Measurements from ENCODE around the gene LMNB1.

The LMNB1 gene

GRCh38 chr5:126863402-126863801 lies 86.5 kb downstream of the LMNB1 start:
- no peak for DNase-seq

GRCh38 chr5:126864042-126864688 lies 87.2 kb downstream of the LMNB1 start:
- DNase-seq: peak; percentile 76

GRCh38 chr5:126865299-126865698 lies 88.4 kb downstream of the LMNB1 start:
- DNase-seq: no peak

- peak; percentile 51 for DNase-seq
These were observed 90.1 kb downstream of the LMNB1 start for GRCh38 chr5:126866851-126867636.

GRCh38 chr5:126868338-126869004 lies 91.5 kb downstream of the LMNB1 start:
- no peak for DNase-seq

- peak; percentile 86 for DNase-seq
These were observed 92.1 kb downstream of the LMNB1 start for GRCh38 chr5:126869005-126869451.

- DNase-seq: no peak
These were observed 94.5 kb downstream of the LMNB1 start for GRCh38 chr5:126871441-126871840.

DNA sequence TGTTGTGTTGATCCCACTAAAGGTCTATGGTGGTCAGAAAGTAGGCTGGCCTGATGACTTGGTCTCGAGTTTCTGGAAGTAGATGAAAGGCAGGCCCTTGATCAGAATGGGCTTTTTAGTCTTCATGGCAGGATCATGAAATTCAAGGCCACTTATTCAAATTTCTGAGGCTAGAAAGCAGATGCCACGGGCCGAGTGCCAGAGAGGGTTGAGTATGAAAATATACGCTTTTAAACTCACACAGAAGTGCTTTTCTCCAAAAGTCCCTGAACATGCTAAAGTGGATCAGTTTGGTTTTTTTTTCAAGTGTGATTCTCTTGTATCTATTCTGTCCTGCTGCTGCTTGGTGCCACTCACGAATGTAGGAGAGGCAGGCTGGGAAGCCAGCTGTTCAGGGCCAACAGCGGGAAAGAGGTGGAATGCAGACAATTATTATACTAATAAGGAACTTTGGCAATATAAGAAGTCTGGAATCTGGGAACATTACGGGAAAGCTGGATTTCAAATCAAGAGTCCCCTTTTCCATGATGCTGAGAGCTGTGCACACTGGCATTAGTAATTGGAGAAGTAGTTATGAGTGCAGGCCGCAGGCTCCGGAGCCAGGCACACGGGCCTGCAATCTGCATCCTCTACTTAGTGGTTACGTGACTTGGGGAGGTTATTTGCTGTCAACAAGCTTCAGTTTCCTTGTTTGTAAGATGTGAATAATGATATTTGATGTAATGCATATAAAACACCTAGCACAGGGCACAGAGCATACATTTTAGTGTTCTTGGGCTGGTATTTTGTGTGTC lies 95.8 kb downstream of the LMNB1 start:
- DNase-seq: peak; percentile 69

- DNase-seq: no peak
These were observed 98.4 kb downstream of the LMNB1 start for GRCh38 chr5:126875303-126875785.

DNA sequence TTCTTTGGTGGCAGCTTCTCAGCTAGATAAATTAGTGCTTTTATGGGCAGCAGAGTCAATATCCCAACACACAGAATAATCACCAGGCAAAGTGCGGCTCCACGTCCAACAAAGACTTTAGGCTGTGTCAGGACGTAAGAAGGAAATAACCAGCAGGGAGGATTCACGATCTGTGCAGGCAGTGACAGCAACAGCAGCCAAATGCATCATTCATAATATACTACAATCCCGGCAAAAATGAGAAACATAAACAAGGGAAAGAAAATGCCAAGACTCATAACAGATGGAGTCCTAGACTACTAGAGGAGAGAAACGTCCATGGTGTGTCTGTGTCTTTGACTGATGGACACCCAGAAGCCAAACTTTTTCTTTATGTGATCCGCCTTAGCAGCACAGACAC lies 100.7 kb downstream of the LMNB1 start:
- no peak for DNase-seq

GRCh38 chr5:126878085-126878484 lies 101.1 kb downstream of the LMNB1 start:
- no peak for DNase-seq

- no peak for DNase-seq
These were observed 101.7 kb downstream of the LMNB1 start for GRCh38 chr5:126878634-126879033.

GRCh38 chr5:126881821-126882600 lies 105.1 kb downstream of the LMNB1 start:
- no peak for DNase-seq

GRCh38 chr5:126883564-126884245 lies 106.8 kb downstream of the LMNB1 start:
- DNase-seq: no peak

DNA sequence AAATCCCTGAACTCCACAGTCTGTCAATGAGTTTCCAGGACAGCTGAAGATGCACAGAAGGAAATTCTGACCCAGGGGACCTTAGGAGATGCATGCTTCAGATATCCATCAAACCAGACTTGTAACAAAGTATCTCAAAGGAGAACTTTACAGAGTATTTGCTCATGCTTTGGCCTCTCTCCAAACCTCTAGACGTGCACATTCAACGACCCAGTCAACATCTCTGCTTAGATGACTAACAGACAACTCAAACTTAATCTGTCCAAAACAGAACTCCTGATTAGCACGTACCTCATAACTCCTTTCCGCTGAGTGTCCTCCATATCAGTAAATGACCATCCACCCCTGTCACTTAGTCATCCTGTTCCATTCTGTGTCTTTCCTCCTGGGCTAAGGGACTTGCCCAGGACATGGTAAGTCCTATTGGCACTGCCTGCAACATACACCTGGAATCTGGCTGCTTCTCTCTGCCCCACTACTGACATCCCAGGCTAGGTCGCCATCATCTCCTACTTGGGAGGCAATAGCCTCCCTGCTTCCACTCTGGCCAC lies 107.4 kb downstream of the LMNB1 start:
- no peak for DNase-seq
